Karpas-422 (cell line): ENCODE data around the gene CKMT1A. TPM values are rescaled to one million over a fixed set of nuclear protein-coding genes. Genes with fewer than 3 reads are reported as not detected.
"Not testable (repeated sequence)": the region's sequence is repeated elsewhere in the genome, so short reads cannot be mapped to it uniquely, and the experiment has no call there.

Experiments used
- DNase-seq: peaks from one replicate; pipeline ENCODE4 v3.0.0-alpha.2; 2015
- H2AFZ ChIP-seq: fragments of 200-600 bp; sonication (generic); 2 replicates; pipeline ENCODE4 v1.6.1; 2014; ENCODE audit warnings: antibody characterized with exemption, low read length, mixed read lengths
- H3K27ac ChIP-seq: fragments of 200-600 bp; sonication (generic); 2 replicates; pipeline ENCODE4 v1.5.1; 2014; ENCODE audit warnings: mild to moderate bottlenecking, low read length, moderate library complexity
- H3K27me3 ChIP-seq: fragments of 200-600 bp; sonication (generic); 2 replicates; pipeline ENCODE4 v1.6.1; 2014; ENCODE audit warnings: low read length, mixed read lengths
- H3K36me3 ChIP-seq: fragments of 200-600 bp; sonication (generic); 2 replicates; pipeline ENCODE4 v1.6.1; 2014; ENCODE audit warnings: low read length, mixed read lengths; ENCODE audit not compliant: insufficient read depth
- H3K4me1 ChIP-seq: fragments of 200-600 bp; sonication (generic); 2 replicates; pipeline ENCODE4 v1.6.1; 2014; ENCODE audit warnings: mild to moderate bottlenecking, low read length, mixed read lengths
- H3K4me2 ChIP-seq: fragments of 200-600 bp; sonication (generic); 2 replicates; pipeline ENCODE4 v1.6.1; 2014; ENCODE audit warnings: low read length, low read depth, mild to moderate bottlenecking; ENCODE audit not compliant: poor library complexity, severe bottlenecking
- H3K4me3 ChIP-seq: fragments of 200-600 bp; sonication (generic); 2 replicates; pipeline ENCODE4 v1.5.1; 2014; ENCODE audit warnings: mild to moderate bottlenecking, antibody characterized with exemption, low read length, mixed read lengths
- H3K79me2 ChIP-seq: fragments of 200-600 bp; sonication (generic); 2 replicates; pipeline ENCODE4 v1.6.1; 2014; ENCODE audit warnings: mild to moderate bottlenecking, low read length, mixed read lengths
- H3K9ac ChIP-seq: fragments of 200-600 bp; sonication (generic); 2 replicates; pipeline ENCODE4 v1.6.0; 2014; ENCODE audit warnings: low read length
- H3K9me2 ChIP-seq: fragments of 200-600 bp; sonication (generic), shearing (Covaris generic); replicated peaks from 2 replicates; pipeline ENCODE4 v1.6.0; 2014; ENCODE audit warnings: mild to moderate bottlenecking, low read length, moderate library complexity; ENCODE audit not compliant: insufficient read depth
- H3K9me3 ChIP-seq: fragments of 300-700, 200-600 bp; sonication (generic); 2 replicates; pipeline ENCODE4 v1.6.1; 2014; ENCODE audit warnings: low read length, mixed read lengths
- H4K20me1 ChIP-seq: fragments of 200-600 bp; sonication (generic); 2 replicates; pipeline ENCODE4 v1.6.1; 2014; ENCODE audit warnings: mild to moderate bottlenecking, antibody characterized with exemption, low read length, low read depth; ENCODE audit not compliant: insufficient read depth
- total RNA-seq: library from RNA; depleted of rRNA; stranded (reverse); fragments of >200 nt; shearing (Covaris generic); gene quantifications from 2 replicates; pipeline ENCODE4 v1.2.3, GENCODE V29; 2014; ENCODE audit warnings: low replicate concordance; rRNA removed

Gene CKMT1A
- not detected in 2 replicates for total RNA-seq

DNA sequence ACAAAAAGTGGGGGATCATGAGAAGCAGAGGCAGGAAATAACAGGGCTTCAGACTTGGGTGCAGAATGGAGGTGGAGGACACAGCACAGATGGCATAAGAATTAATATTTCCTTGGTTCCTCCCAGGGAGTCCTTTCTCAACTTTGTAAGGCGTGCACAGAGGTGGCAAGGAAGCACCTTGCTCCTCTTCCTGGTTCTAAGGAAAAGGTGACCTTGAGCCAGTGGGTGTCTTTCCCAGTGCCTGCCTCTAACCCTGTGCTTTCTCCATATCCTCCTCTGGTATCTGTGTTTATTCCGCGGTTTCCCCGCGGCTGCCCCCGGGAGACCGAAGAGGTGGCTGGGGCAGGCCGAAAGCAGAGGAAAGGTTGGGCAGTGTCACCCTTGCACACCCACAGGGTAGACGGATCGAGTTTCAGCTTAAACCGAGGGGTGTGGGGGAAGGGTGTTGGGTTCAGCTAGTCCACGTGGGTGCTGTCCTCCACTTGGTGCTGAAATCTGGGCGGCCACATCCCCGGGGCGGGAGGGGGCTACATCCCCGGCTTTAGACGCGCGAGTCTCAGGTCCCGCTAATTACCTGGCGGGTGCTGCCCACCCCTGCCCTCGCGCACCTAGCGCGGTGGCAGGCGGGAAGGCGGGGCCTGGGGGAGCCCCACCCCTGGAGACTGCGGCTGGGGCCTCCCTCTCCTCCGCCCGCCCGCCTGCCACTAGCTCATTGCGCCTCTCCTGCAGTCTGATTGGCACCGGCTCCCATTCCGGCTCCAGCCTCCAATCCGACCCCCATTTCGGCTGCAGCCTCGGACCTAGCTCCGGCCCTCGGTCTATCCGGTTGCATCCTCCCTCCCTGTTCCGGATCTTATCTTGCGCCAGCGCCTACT is at the start of gene CKMT1A:
CKMT1A (plus strand) TSS at position 712 of the 875 bp plus-strand sequence. CDS start 192 bp downstream, outside the sequence.
- not testable (repeated sequence) for H3K9me2 ChIP-seq, H3K27me3 ChIP-seq, DNase-seq, H3K4me1 ChIP-seq, H3K4me3 ChIP-seq, H3K9ac ChIP-seq, H3K36me3 ChIP-seq, H3K27ac ChIP-seq, H3K4me2 ChIP-seq, H3K79me2 ChIP-seq, H4K20me1 ChIP-seq, H3K9me3 ChIP-seq, H2AFZ ChIP-seq

DNA sequence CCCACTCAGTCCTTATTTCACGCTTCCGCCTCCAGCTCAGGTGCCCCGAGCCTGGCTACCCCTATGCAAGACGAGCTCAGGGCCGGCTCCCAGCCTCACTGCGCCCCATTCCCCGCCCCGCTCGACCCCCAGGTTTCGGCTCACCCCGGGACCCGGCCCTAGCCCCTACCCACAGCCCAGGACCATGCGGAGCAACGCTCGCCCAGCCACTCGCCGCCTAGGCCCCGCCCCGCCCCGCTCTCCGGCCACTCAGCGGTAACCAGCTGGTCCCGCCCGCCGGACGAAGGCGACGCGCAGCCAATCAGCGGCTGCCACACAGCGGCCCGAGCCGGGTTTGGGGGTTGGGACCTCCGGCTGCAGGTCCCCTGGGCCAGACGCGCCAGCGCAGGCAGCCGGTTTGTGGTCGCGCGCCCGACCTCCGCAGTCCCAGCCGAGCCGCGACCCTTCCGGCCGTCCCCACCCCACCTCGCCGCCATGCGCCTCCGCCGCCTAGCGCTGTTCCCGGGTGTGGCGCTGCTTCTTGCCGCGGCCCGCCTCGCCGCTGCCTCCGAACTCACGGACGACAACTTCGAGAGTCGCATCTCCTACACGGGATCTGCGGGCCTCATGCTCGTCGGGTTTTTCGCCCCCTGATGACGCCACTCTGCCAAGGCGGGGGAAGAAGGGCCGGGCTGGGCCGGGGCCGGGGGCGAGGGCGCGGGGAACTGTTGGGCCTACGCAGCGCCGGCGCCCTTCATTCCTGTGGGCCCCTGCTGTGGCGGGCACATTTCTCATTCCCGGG is 44.8 kb upstream of the CKMT1A start, which contains the start of gene CATSPER2:
CATSPER2 (minus strand) TSS at position 196 of the 781 bp plus-strand sequence. CDS start 783 bp downstream, outside the sequence.
- no peaks in the 10 kb centered on the region for H3K79me2 ChIP-seq
- H2AFZ ChIP-seq = no peak within 1 kb of the TSS
- H3K36me3 ChIP-seq = no peaks in the 10 kb centered on the region
- no peaks in the 10 kb centered on the region for H3K27me3 ChIP-seq
- no peak within 1 kb of the TSS for H3K27ac ChIP-seq
- no peak within 1 kb of the TSS for H3K4me2 ChIP-seq
- peak; percentile 6 for DNase-seq
- H3K4me1 ChIP-seq = peaks cover 16% of the 10 kb centered on the region
- no peaks in the 10 kb centered on the region for H3K9me3 ChIP-seq
- no peaks in the 10 kb centered on the region for H4K20me1 ChIP-seq
- H3K9ac ChIP-seq = no peak within 1 kb of the TSS
- H3K4me3 ChIP-seq = no peak within 1 kb of the TSS
- H3K9me2 ChIP-seq = no peaks in the 10 kb centered on the region

DNA sequence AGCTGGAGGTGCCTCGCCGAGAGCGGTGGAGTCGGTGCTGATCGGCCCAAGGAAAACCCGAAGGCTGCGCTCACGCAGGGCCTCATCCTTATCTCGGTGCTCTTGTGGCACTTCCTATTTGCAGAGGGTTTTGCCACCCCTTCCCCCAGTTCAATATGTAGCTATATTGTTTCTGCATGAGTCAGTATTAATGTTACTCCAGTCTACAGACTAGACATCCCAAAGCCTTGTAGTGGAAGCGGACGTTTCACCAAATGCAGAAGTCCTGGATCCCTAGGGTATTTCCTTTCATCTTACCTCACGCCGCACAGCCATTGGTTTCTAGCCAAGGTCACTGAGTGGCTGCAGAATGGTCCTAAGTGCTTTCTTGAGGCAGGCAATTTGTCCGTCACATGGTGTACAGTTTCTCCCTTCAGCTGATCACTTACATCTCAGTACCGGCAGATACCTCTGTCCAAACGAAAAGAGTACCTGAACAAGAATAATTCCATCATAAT is 44.2 kb upstream of the CKMT1A start:
- DNase-seq = peak; percentile 4
- not testable (repeated sequence) for H3K36me3 ChIP-seq, H3K27ac ChIP-seq, H3K9me3 ChIP-seq, H2AFZ ChIP-seq, H3K9ac ChIP-seq, H4K20me1 ChIP-seq, H3K27me3 ChIP-seq, H3K4me2 ChIP-seq, H3K4me3 ChIP-seq, H3K79me2 ChIP-seq, H3K9me2 ChIP-seq
- H3K4me1 ChIP-seq = peaks cover 16% of the 10 kb centered on the region

DNA sequence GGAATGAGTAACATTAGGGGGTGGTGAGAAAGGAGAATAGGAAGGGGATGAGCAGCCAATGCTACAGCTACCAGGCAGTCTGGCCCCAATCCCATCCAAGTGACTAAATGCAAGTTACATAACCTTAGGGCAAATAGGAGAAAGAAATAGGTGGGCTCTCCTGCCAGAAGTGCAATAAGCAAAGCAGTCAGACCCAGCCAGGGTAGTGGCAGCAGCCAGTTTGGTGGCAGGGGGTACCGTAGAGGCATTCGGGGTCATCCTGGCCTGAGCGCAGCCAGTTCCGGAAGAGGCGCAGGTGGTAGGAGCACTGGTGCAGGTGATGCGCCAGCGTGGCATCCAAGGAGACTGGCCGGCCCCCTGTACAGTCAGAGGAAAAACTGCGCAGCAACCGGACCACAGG is 33.9 kb upstream of the CKMT1A start:
- H3K27me3 ChIP-seq, DNase-seq, H3K27ac ChIP-seq, H3K9ac ChIP-seq, H3K9me2 ChIP-seq, H4K20me1 ChIP-seq, H3K9me3 ChIP-seq, H3K4me3 ChIP-seq, H3K36me3 ChIP-seq, H3K79me2 ChIP-seq, H3K4me2 ChIP-seq, H3K4me1 ChIP-seq, H2AFZ ChIP-seq: not testable (repeated sequence)

DNA sequence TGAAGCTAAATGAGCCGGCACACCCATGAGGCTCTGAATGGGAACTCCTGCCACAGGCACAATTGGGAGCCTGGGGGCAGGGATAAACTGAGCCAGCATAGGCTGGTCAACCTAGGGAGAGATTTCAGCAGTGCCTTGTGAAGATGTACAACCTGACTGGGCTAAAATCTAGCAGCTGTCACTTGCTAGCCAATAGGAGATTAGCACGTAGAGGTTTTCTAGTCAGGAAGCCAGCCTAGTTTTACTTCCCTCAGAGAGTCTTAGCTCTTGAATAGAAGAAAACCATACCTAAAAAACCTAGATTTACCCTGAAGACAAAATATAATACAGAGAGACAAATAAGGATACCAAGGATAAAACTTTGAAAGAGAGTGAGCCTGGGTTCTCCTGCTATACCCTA is 31.4 kb upstream of the CKMT1A start:
- not testable (repeated sequence) for H3K27ac ChIP-seq, H3K4me3 ChIP-seq, H3K9me3 ChIP-seq, H3K27me3 ChIP-seq, H4K20me1 ChIP-seq, H3K4me2 ChIP-seq, H3K79me2 ChIP-seq, H3K9ac ChIP-seq, H2AFZ ChIP-seq, DNase-seq, H3K4me1 ChIP-seq, H3K9me2 ChIP-seq, H3K36me3 ChIP-seq

DNA sequence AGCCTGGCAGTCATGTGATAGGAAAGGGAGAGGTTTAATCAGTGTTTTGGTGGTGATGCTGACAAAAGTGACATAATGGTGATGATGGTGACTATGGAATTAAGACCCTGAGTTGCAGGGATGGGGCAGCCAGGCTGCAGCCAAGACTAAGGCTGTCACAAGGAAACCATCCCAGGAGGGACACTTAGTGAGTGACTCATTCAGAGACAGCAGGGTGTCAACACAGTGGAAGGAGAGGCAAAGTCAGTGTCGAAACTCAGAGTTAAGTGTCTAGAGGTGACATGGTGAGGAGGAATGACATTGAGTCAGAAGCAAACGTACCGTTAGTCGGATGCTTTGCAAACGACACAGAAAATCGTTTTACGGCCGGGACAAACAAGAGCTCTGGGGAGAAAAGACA is 30.3 kb upstream of the CKMT1A start:
- H3K4me2 ChIP-seq, H3K27me3 ChIP-seq, H3K36me3 ChIP-seq: not testable (repeated sequence)

DNA sequence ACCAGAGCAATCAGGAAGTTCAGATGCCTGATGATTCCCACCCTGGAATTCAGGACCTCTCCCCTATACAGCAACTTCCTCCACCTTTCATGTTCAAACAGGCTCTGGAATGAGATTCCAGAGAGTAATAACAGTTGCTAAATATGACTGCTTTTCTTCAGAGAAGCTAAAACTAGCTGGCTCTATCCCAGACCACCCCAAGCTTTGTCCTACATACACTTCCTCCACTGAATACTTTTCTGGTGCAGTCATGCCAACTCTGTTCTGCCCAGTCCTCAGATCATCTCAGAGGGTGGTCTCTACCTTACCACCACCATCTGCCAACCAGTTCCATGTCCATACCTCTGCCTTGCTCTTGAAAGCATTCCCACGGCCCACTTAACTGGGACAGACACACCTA is 27.5 kb upstream of the CKMT1A start:
- not testable (repeated sequence) for H3K4me3 ChIP-seq, H3K27me3 ChIP-seq, H3K9me2 ChIP-seq, H3K9me3 ChIP-seq, H3K4me2 ChIP-seq, H3K79me2 ChIP-seq, H4K20me1 ChIP-seq, H3K27ac ChIP-seq, H3K9ac ChIP-seq, H3K4me1 ChIP-seq, DNase-seq, H3K36me3 ChIP-seq, H2AFZ ChIP-seq

More for the DNA sequence above, 30.3 kb upstream of the CKMT1A start:
- not testable (repeated sequence) for H2AFZ ChIP-seq, H3K9me3 ChIP-seq, H4K20me1 ChIP-seq, H3K27ac ChIP-seq, H3K9me2 ChIP-seq, H3K9ac ChIP-seq, H3K4me1 ChIP-seq, H3K4me3 ChIP-seq, H3K79me2 ChIP-seq, DNase-seq

DNA sequence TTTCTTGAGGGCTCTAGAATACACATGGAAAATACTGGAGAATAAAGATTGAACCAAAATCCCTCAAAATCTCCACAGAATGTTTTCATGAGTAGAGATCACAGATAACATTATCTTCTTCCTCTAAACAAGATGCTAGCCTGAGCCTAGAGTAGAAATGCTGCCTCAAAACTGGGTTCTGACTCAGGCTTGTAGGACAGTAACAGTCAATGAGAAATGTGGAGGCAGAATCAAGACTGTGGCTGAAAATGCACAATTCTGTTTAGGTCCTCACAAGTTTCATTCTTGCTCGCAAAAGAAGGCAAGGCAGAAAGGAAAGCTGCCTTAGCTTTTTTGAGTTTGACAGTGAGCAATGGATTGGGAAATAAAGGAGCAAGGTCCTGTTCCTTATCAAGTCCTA is 19.5 kb upstream of the CKMT1A start:
- H3K36me3 ChIP-seq, H3K4me1 ChIP-seq, H3K9ac ChIP-seq, H3K4me3 ChIP-seq, H4K20me1 ChIP-seq, DNase-seq, H3K27ac ChIP-seq, H3K79me2 ChIP-seq, H3K27me3 ChIP-seq, H3K9me3 ChIP-seq, H3K9me2 ChIP-seq, H2AFZ ChIP-seq, H3K4me2 ChIP-seq: not testable (repeated sequence)
